DND-41 (cell line): ENCODE data around the gene FAM184B.

Experiments used
- CTCF ChIP-seq: IDR thresholded peaks from 2 replicates; pipeline ENCODE4 v1.5.1; 2012; ENCODE audit warnings: borderline replicate concordance, low read length, moderate library complexity, mild to moderate bottlenecking; ENCODE audit not compliant: poor library complexity, severe bottlenecking; ENCODE audit errors: extremely low read depth
- EZH2 ChIP-seq: IDR thresholded peaks from 3 replicates; pipeline ENCODE4 v1.6.1; 2012; ENCODE audit warnings: borderline replicate concordance, low read depth, mild to moderate bottlenecking, moderate library complexity, low read length, inconsistent platforms; ENCODE audit not compliant: severe bottlenecking

- TF ChIP-seq CTCF (no peak), EZH2 (no peak)
Measured at GRCh38 chr4:17765514-17766286, 15.7 kb downstream of the FAM184B start.
